HG03103 (cell line): Measurements from ENCODE around the gene ADARB1.
A peak's percentile ranks its signal among the peaks of the same experiment; 100 is the strongest.

Experiments used
- ATAC-seq: cut with Tn5 transposase; IDR thresholded peaks from one replicate; pipeline ENCODE4 v1.9.1; 2021; ENCODE audit warnings: low read depth; ENCODE audit not compliant: unreplicated experiment

Gene ADARB1

DNA sequence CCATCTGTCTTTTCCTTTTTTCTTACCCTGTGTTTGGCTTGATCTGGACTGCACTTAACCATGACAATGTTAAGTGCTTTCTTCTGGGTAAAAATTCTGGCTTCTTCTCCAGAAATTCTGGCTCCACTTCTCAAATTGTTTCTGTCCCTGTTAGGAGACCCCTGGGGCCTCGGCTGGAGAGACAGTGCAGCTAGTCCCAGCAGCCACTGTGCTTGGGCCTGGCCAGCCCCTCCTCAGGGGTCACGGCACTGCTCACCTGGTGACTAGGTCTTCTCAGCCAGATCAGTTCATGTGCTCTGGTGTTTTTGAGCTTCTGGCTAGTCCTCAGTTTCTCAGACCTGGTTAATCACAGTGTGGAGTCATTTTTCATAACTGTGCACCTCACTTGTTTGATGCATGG lies 72.4 kb downstream of the ADARB1 start:
- no peak for ATAC-seq

DNA sequence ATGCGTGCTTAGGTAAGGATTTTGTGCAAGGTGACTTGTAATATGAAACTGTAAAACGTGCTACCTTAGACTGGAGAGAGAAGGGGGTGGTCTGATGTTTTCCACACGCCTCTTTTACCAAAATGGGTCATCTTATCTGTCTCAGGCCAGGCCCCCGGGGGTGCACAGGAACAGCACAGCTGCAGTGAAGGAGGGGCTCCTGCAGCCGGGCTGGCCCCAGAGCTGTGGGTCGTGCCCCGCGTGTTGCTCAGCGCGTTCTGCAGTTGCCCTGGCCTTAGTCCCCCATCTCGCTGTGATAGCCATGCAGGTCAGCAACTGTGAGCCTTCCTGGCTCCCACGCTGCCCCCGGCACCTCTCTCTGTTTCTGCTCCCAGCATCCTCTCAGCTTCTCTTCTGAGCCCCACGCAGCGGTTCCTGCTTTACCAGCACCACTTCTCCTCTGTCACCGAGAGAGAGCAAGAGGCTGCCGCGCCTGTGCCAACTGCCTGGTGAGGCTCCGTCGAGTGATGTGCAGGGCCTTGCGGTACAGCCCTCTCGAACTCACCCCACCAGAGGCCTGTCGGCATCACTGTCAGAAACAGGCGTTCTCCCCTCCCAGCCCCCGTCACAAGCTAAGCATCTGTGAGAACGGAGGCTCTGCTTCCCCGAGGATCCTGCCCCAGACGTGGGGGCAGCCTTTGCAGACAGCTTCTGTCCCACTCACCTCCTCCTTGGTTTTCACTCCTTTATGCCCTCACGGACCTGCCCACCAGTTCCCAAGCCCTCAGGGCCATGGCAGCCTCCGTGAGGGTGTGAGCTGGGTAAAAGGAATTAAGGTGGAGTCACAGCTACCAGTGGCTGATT lies 73.3 kb downstream of the ADARB1 start:
- no peak for ATAC-seq

DNA sequence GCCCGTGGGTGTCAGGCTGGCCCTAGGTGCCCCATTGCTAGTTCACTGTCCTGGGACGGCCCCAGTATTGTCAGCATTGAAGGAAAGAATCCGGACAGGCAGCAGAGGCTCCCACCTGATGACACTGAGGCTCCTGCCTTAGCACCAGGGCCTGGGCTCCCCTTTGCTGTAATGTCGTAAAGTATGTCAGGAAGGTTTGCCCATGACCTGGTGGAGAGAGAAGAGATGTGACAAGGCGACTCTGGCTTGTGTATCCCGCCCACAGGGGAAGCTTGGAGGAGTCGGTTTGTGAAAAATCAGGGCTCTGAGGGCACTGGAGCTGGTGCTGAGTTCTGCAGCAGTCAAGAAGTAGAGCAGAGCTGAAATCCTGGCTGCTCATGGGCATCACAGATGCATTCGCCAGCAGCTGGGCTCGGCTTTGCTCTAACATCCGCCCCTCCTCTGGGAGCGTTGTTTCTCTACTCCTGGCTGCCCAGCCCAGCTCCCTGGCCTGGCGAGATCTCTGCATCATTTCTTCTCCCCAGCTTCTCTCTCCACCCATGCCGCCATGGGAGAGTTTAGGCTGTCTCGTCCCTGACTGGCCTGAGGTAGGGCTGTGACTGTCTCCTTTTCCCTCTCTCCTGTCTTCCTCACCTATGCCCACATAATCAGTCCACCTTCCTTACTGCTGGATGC lies 74.1 kb downstream of the ADARB1 start:
- ATAC-seq: no peak

DNA sequence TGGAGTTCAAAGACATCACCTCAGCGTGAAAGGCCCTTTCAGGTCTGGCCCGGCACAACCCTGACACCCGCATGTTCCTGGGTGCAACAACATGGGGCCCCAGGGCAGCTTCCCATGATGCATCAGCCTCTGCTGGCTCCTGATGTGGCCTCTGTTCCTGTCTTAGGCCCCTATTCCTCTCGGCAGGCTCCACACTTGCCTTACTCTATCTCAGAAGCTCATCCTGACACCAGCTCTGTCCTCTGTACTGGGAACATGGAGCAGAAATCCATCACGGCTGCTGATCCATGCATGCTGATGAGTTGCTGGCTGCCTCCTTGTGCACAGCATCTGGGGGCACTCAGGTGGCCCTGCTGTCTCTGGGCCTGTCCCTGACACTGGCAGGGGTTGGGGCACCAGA lies 74.6 kb downstream of the ADARB1 start:
- ATAC-seq: no peak

DNA sequence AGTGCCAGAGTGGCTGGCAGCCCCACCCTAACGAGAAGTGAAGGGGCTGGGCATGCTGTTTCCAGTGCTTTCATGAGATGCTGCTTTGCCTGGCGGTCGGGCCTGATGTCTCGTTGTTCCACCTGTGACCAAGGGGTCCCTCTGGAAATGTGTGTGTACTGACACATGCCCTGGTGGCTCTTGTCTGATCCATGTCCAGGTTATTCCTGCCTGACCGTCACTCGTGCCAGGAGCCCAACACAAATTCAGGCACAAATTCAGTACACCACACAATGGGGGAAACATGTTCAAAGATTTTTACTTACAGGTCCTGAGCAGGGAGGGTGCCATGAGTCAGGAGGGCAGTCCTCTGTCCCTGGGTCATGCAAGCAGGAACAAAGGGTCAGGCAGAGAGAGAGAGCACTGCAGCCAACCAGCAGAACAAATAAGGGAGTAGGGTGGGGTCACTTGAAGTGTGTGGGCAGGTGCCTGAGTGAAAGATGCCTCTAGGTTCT lies 76.3 kb downstream of the ADARB1 start:
- ATAC-seq: no peak

DNA sequence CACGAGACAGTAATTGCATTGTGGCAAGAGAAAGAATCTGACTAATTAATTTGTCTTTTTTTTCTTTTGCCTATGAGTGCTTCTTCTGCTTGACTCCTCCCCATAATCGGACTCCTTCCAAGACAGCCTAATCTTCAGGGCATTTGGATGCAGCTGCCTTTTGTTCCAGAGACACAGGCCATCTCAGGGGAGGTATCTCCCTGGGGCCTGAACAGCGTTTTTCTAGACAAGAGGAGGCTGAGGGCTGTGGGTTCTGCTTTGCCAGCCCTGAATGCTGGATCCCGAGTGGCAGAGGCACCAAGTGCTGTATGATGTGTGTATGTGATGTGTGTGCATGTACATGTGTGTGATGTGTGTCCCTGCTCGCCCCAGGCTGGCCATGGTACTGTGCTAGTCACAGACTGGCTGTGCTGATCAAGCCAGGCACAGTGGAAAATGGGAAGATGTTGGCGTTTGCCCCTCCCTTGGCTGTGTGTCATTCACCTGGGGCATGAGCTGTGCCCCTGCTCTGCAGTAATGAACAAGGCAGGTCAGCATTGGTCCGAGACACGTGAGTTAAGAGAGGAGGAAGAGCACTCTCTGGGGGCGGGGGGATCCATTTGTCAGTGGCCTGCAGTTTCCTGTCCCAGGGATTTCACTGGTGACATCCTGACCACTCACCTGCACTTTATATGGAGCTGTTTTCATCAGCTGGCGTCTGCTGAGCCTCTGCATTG lies 77.2 kb downstream of the ADARB1 start:
- no peak for ATAC-seq

DNA sequence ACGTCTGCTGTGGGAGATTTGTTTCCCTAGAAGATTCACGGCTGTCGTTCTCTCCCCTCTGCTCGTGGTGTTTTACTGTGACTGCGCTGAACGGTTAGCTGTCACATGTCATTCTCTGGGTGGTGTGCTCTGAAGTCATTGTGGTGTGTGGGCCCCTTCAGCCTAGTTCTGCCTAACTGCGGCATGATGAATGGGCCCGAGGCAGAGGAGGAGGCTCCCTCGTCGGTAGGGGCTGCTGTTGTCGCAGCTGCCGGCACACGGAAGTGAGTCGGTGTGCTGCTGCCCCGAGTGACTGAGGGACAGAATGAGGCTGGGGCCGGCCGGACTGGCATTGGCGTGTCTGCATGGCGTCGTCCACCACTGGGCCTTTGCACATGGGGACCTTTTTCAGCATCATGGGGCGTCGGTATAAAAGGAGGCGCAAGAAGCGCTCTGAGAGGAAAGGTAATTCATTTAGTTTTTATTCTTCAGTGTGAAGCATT lies 77.9 kb downstream of the ADARB1 start:
- ATAC-seq: peak; percentile 52

DNA sequence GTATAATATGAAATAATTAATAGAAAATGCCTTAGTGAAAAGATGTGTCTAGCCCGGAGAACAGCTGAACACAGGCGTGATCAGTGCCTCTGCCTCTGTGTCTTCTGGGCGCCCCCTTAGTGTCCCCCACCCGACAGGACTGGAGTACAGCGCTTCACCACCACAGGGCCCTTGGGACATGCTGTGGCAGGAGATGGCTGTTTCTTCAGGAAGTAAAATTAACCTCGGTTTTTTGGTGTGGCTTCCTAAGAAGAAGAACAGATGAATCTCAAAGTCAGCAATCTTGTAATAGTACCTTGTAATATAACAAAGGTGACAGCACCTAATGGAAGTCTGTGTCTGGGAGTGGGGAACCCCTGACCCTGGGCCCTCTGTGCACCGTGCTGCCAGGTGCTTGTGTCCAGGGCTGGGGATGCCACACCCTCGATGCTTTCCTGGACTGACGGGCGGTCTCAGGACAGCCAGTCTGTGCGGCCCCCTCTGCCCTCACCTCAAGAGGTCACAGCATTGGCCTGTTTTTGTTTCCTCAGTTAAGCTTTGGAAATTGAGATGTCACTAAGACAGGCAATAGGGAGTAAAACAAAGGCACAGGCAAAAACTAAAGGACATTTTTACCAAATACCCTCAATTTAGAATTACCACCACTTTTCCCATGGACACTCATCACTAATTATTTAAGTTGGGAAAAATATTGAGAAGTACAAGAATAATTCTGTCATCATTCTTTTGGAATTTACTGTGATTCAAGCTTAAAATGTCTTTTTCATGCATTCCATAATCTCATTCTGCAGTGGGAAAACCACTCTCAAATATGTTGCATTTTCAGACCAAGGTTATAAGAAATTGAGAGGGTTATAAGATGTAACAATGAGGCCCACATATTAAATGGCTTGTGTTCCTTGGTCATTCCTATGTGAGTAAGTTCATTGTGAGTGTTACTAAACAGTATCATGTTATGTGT lies 79.3 kb downstream of the ADARB1 start:
- no peak for ATAC-seq

DNA sequence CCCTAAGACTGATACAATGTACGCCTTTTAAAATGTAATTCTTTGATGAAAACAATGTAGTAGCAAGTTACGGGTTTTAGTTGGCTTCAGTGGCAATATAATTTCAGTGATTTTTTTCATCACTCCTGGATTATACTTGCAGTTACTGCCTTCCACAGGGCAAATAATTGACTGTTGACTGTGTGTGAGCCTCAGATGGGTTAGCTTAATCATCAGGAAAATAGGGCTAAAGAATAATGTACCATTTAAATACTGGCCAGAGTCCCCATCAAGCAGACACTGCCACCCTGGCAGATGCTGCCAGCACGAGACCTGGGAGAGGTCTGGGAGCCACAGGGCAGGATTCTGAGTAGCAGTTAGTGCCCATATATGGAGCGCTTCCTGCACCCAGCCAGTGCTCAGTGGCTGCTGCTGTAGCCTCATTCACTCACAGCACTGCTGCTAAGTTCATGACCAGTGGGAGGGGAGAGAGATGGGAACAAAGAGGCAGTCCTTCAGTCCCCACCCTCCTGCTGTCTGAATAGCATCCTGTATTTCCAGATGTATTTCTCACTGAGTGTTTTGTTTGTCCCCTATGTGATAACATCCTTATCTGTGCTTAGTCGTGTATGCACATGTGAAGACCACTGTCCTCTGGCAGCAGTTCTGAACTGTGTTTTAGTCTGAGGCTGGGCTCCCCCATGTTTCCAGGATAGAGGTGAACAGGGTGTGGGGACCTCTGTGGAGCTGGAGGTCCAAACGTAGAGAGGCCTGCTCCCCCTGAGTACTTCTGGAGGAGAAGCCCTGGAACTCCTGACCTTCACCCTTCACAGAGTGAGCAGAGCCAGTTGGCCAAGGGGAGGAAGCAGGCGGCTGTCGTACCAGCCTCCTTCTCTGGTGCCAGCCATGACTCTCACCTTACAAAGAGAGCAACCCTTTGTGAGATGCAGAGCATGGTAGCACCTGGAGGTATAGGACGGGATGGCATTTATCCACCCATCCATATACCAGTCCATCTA lies 80.4 kb downstream of the ADARB1 start:
- ATAC-seq: no peak

DNA sequence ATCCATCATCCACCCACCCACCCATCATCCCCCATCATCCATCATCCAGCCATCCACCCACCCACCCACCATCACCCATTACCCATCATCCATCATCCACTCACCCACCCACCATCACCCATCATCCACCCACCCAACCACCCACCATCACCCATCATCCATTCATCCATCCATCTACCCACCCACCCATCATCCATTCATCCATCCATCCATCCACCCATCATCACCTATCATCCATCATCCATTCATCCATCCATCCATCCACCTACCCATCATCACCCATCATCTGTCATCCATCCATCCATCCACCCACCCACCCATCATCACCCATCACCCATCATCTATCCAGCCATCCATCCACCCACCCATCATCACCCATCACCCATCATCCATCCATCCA lies 81.5 kb downstream of the ADARB1 start:
- no peak for ATAC-seq

DNA sequence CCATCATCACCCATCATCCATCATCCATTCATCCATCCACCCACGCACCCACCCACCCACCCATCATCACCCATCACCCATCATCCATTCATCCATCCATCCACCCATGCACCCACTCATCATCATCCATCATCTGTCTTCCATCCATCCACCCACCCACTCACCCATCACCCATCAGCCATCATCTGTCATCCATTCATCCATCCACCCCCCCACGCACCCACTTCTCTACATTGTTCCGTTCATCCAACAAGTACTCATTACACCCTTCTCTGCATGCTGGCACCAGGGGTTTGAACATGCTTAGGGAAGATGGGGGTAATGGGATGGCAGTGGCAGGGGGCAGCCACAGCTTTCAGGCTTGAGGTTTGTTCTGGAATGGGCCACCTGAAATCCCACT lies 82.1 kb downstream of the ADARB1 start:
- ATAC-seq: no peak

DNA sequence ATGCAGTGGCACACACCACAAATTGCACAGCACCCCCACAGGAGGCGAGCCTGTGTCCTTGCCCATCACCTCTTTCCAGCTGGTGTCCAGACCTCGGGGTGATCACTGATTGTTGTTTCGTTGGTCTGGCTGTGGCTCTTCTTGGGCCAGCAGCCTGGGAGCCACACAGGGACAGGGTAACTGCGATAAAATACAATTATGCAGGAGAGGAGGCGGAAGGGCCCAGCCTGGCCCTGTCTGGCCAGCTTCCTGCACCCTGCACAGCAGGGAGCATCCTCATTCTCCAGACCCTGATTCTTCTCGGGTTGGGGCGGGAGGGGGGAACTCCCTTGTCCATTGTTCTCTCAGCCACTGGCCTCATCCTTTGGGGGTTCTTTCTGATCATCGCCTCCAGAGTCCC lies 83.6 kb downstream of the ADARB1 start:
- ATAC-seq: no peak

DNA sequence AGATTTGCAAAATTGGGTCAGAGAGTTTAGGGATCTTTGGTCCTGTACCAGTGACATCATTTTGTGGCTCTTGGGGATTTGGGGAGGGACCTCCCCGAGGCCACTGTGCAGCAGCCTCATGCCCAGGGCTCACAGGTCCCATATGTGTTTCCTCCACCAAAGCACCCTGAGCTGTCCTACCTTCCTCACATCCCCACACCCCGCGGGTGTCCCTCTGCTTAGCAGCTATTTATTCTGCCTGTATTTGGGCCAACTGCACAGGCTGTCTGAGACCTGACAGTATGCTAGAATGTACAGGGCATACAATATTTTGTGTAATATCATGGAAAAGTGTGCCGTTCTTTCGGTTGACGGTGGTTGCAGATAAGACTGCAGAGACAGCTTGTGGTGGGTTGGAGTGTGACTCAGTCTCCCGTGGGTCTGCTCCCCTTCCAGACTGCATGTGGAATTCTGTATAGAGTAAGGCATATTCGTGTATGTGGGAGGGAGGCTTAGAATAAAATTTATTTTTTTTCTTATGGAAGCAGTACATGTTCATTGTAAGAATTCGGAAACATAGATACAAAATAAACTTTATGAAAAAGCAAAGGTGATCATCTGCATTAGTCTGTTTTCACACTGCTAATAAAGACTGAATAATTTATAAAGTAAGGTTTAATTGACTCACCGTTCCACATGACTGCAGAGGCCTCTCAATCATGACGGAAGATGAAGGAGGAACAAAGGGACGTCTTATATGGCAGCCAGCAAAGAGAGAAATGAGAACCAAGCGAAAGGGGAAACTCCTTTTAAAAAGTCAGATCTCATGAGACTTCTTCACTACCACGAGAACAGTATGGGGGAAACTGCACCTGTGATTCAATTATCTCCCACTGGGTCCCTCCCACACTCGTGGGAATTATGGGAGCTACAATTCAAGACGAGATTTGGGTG lies 84.4 kb downstream of the ADARB1 start:
- ATAC-seq: no peak

DNA sequence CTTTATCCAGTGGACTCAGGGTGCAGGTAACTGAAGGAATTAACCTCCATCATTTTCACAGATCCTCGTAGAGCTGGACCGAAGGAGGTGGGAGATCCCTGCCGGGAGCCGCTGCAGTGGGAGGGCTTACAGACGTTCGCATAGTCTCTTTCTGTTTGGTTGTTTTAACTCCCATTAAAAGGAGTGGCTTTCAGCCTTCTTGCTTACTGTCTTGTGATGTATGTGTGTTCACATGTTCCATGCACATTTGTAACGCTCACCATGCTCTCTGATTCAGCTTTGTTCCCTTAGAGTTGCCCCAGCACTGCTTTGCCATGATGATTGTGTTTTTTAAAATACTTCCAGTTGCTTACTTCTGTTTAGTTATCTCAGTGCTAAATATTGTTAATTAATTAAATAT lies 85.8 kb downstream of the ADARB1 start:
- no peak for ATAC-seq

DNA sequence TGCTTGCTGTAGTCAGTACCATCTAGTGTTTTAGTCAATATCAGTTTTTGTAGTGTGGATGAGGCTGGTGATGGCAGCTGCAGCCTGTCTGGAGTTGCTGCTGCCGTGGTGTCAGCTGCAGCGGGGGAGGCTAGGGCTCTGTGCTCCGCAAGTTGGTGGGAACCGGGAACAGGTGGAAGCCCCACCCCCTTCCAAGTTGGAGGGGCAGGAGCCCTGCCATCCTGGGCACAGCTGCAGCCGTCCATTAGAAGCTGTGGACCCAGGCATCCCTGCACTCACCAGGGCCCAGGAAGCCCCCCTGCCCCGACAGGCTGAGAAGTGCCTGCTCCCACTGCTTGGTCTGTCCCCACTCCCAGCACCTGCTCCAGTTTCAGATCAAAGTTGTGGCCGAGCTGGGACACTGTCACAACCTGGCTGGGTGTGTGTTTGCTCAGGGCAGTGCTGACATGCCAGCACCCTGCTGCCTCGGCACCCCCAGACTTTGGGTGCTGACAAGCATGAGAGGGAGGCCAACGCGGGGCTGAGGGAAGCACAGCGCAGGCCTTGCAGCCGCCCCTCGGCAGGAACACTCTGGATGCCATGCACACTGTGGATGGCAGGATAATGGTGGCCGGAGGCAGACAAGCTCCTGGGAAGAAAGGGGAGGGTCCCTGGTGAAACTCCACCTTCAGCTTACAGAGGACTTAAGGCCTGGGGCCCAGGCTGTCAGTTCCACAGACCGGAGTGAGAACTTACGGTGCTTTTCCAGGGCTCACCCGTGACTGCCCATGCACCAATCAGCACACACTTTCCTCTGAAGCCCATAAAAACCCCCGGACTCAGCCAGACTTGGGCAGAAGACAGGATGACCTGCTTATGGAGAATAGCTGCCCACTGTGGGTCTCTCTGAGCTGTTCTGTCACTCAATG lies 86.9 kb downstream of the ADARB1 start:
- no peak for ATAC-seq

DNA sequence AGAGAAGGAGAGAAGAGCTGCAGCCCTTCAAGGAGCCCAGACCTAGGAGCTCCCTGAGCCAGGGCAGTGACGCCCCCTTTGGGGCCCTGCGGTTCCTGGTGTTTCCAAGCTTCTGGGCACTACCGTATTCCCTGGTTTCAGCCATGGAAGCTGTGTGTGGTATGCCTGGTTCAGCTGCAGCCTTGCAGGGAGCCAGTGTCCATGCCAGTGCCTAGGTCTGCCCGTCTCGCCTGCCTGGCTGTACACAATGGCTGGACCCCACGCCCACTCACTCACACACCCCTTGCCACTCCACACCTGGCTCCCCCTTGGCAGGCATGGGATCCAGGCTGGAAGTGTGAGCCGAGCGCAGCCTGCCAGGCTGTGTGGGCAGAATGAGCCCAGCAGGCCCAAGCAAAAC lies 87.7 kb downstream of the ADARB1 start:
- no peak for ATAC-seq

DNA sequence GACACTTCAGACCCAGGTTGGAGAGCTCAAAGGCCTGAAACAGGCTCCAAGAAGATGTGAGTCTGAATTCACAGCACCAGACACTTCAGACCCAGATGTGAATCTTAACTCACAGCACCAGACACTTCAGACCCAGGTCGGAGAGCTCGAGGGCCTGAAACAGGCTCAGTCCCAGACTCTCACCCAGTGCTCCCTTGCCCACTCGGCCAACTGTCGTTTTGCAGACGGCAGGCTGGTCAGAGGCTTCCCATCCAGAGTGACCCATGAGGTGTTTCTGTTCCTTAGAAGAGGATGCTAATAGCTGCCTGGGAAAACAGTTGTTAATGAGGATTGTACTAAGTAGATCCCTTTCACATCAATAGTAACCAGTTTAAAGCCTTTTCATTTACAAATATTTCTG lies 88.4 kb downstream of the ADARB1 start:
- ATAC-seq: no peak
